GM12891 (cell line): ENCODE data around the gene CA7.

Source experiments
- POLR2A ChIP-seq: IDR thresholded peaks from 2 replicates; pipeline ENCODE4 v1.6.1; 2011; ENCODE audit warnings: low read depth, low read length, control low read depth
- POLR2AphosphoS5 ChIP-seq: IDR thresholded peaks from 2 replicates; pipeline ENCODE4 v1.6.1; 2011; ENCODE audit warnings: low read depth, low read length, control low read depth
- TAF1 ChIP-seq: IDR thresholded peaks from 2 replicates; pipeline ENCODE4 v1.6.1; 2011; ENCODE audit warnings: low read depth, low read length, control low read depth

GRCh38 chr16:66846831-66847230 is 2.6 kb downstream of the CA7 start:
- no peak for TF ChIP-seq TAF1
- TF ChIP-seq POLR2A = no peak
- TF ChIP-seq POLR2AphosphoS5 = no peak
